Peyer's patch (tissue), 4 donors: ENCODE measurements around the gene TRPM3.

Source experiments
- POLR2A ChIP-seq, 2 donors: fragments of 450-650 bp; IDR thresholded peaks; one replicate each; pipeline ENCODE4 v1.5.1; 2017; ENCODE audit warnings: antibody characterized with exemption in 2 of 2, mild to moderate bottlenecking in 2 of 2, moderate library complexity in 2 of 2
- TF ChIP-seq, protein P1 (sequence below), 6 experiments: fragments of 450-650 bp in 4 of 6; fragments of 200-600 bp in 2 of 6; sonication (generic) in 1 of 6; IDR thresholded peaks; one replicate each; pipeline ENCODE4 v1.5.1; 2017 to 2019; ENCODE audit warnings: antibody characterized with exemption in 6 of 6, mild to moderate bottlenecking in 3 of 6, moderate library complexity in 1 of 6

DNA sequence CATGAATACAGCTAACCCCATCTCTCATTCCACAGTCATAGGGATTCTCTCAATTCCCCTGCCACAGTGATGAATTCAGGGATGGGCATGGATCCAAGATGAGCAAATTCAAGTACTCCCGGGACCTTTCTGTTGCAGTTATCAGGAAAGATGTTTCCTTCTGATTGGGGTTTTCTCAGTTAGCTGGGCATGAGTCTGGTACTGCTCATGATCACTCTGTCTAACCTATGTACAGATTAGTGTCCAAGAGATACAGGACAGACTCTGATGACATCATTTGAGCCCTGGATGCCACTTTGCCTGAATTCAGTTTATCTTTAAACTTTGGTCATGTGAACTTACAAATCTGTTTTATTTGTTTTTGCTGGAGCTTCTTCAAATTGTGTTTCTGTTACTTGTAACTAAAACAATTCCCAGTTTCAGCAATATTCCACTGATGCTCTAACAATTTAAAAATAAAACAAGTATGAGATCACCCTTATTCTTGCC lies 449.2 kb downstream of the TRPM3 start:
- TF ChIP-seq, protein P1, sequence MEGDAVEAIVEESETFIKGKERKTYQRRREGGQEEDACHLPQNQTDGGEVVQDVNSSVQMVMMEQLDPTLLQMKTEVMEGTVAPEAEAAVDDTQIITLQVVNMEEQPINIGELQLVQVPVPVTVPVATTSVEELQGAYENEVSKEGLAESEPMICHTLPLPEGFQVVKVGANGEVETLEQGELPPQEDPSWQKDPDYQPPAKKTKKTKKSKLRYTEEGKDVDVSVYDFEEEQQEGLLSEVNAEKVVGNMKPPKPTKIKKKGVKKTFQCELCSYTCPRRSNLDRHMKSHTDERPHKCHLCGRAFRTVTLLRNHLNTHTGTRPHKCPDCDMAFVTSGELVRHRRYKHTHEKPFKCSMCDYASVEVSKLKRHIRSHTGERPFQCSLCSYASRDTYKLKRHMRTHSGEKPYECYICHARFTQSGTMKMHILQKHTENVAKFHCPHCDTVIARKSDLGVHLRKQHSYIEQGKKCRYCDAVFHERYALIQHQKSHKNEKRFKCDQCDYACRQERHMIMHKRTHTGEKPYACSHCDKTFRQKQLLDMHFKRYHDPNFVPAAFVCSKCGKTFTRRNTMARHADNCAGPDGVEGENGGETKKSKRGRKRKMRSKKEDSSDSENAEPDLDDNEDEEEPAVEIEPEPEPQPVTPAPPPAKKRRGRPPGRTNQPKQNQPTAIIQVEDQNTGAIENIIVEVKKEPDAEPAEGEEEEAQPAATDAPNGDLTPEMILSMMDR (IDR thresholded peaks at IDR 0.05): no peak
- TF ChIP-seq POLR2A (IDR thresholded peaks at IDR 0.05): no peak
